CD14-positive monocyte (primary cell): ENCODE measurements around the gene SERBP1. TPM values are rescaled to one million over a fixed set of nuclear protein-coding genes. Genes with fewer than 3 reads are reported as not detected.

Source experiments
- DNase-seq, 3 donors: peaks; one replicate each; pipeline ENCODE4 v3.0.0-alpha.2; 2011 to 2022
- H2AFZ ChIP-seq: 2 replicates; pipeline ENCODE4 v1.6.0; 2012; ENCODE audit warnings: mild to moderate bottlenecking, low read depth, low read length, inconsistent platforms; ENCODE audit not compliant: insufficient read depth, poor library complexity, severe bottlenecking
- H3K27ac ChIP-seq, 2 donors: 1 replicate in 1 of 2; 2 replicates in 1 of 2; pipeline ENCODE4 v1.5.1; 2012 to 2013; ENCODE audit warnings: low read length in 2 of 2, control low read depth in 1 of 2, inconsistent platforms in 1 of 2, low read depth in 1 of 2, mild to moderate bottlenecking in 1 of 2
- H3K27me3 ChIP-seq, 2 donors: one replicate each; pipeline versions ENCODE4 v1.6.0 to v1.6.1; 2011 to 2013; ENCODE audit warnings: low read length in 2 of 2; ENCODE audit not compliant: control insufficient read depth in 2 of 2, insufficient read depth in 2 of 2
- H3K36me3 ChIP-seq, 2 donors: replicated peaks in 1 of 2; 1 replicate in 1 of 2; 2 replicates in 1 of 2; pipeline versions ENCODE4 v1.5.1 to v1.6.1; 2012 to 2013; ENCODE audit warnings: low read length in 2 of 2, control low read depth in 1 of 2, inconsistent platforms in 1 of 2, mild to moderate bottlenecking in 1 of 2; ENCODE audit not compliant: insufficient read depth in 2 of 2, control insufficient read depth in 1 of 2
- H3K4me1 ChIP-seq, 2 donors: 1 replicate in 1 of 2; 2 replicates in 1 of 2; pipeline versions ENCODE4 v1.5.1 to v1.6.1; 2012 to 2013; ENCODE audit warnings: low read length in 2 of 2, control low read depth in 1 of 2, inconsistent platforms in 1 of 2, mild to moderate bottlenecking in 1 of 2, moderate library complexity in 1 of 2; ENCODE audit not compliant: insufficient read depth in 2 of 2, control insufficient read depth in 1 of 2
- H3K4me2 ChIP-seq: replicated peaks from 2 replicates; pipeline ENCODE3; 2012; ENCODE audit warnings: low read length, moderate library complexity, mild to moderate bottlenecking; ENCODE audit not compliant: poor library complexity, severe bottlenecking; ENCODE audit errors: extremely low read depth
- H3K4me3 ChIP-seq, 3 experiments: fragments of 200-600 bp in 1 of 3; sonication (generic) in 1 of 3; replicated peaks in 1 of 3; 1 replicate in 2 of 3; 2 replicates in 1 of 3; pipeline ENCODE4 v1.5.1; 2011 to 2013; ENCODE audit warnings: low read length in 3 of 3, mild to moderate bottlenecking in 3 of 3, control low read depth in 2 of 3, low read depth in 2 of 3, inconsistent platforms in 1 of 3, moderate library complexity in 1 of 3
- H3K79me2 ChIP-seq: 2 replicates; pipeline ENCODE4 v1.6.0; 2012; ENCODE audit warnings: mild to moderate bottlenecking, control low read depth, inconsistent platforms, low read length, moderate library complexity; ENCODE audit not compliant: insufficient read depth
- H3K9ac ChIP-seq: 2 replicates; pipeline ENCODE4 v1.6.0; 2017; ENCODE audit warnings: low read length, mild to moderate bottlenecking; ENCODE audit not compliant: insufficient read depth, poor library complexity, severe bottlenecking
- H3K9me3 ChIP-seq, 2 donors: replicated peaks in 1 of 2; 1 replicate in 1 of 2; 2 replicates in 1 of 2; pipeline versions ENCODE4 v1.5.1 to v1.6.1; 2012 to 2013; ENCODE audit warnings: low read length in 2 of 2, control low read depth in 1 of 2; ENCODE audit not compliant: control insufficient read depth in 1 of 2, insufficient read depth in 1 of 2
- H4K20me1 ChIP-seq: 2 replicates; pipeline ENCODE4 v1.6.0; 2012; ENCODE audit warnings: mild to moderate bottlenecking, low read length, control low read depth, moderate library complexity; ENCODE audit not compliant: insufficient read depth
- H3K27ac Mint-ChIP-seq, 7 donors: one replicate each; pipeline ENCODE4 v1.8.0; 2020; ENCODE audit warnings: mild to moderate bottlenecking in 7 of 7, mixed read lengths in 7 of 7, moderate library complexity in 6 of 7, inconsistent platforms in 2 of 7
- H3K27me3 Mint-ChIP-seq, 3 donors: one replicate each; pipeline ENCODE4 v1.8.0; 2021 to 2022; ENCODE audit warnings: low read depth in 3 of 3, mild to moderate bottlenecking in 3 of 3, mixed read lengths in 3 of 3, moderate library complexity in 3 of 3, inconsistent platforms in 1 of 3
- H3K36me3 Mint-ChIP-seq, 2 donors: one replicate each; pipeline ENCODE4 v1.8.0; 2020; ENCODE audit warnings: mixed read lengths in 2 of 2, inconsistent platforms in 1 of 2, mild to moderate bottlenecking in 1 of 2
- H3K4me1 Mint-ChIP-seq: one replicate; pipeline ENCODE4 v1.8.0; 2020; ENCODE audit warnings: mild to moderate bottlenecking, mixed read lengths
- H3K4me3 Mint-ChIP-seq, 2 donors: one replicate each; pipeline ENCODE4 v1.8.0; 2020; ENCODE audit warnings: mild to moderate bottlenecking in 2 of 2, mixed read lengths in 2 of 2, moderate library complexity in 1 of 2
- H3K9me3 Mint-ChIP-seq, 7 donors: one replicate each; pipeline ENCODE4 v1.8.0; 2020 to 2022; ENCODE audit warnings: mixed read lengths in 7 of 7, mild to moderate bottlenecking in 6 of 7, moderate library complexity in 6 of 7, inconsistent platforms in 2 of 7
- CTCF ChIP-seq: fragments of 200-600 bp; IDR thresholded peaks from one replicate; pipeline ENCODE4 v1.8.0; 2022; ENCODE audit warnings: antibody characterized with exemption, mild to moderate bottlenecking
- WGBS: methylation state at CpG from one replicate; pipeline ENCODE4 v1.1.5; 2013; ENCODE audit warnings: missing lambda C conversion rate; ENCODE audit not compliant: insufficient coverage; 5-methylcytosine and 5-hydroxymethylcytosine counted together
- intact Hi-C, 2 donors: fragments of 100-400 bp; cut with micrococcal nuclease; formaldehyde crosslinking; loops; one replicate each; pipeline versions ENCODE4 v1.15.0 to v1.15.1; 2023
- polyA plus RNA-seq, 3 donors: library from polyadenylated mRNA; depleted of rRNA in 1 of 3; unstranded in 2 of 3; stranded (reverse) in 1 of 3; fragments of 300-500 nt in 2 of 3; fragments of >200 nt in 1 of 3; fragmentation: Illumina TruSeq in 2 of 3; gene quantifications; 1 replicate in 2 of 3; 2 replicates in 1 of 3; pipeline ENCODE4 v1.2.3, GENCODE V29; 2012 to 2021
- small RNA-seq: library from RNA; depleted of rRNA; stranded (forward); fragments of <200 nt; gene quantifications from one replicate; pipeline ENCODE3, GENCODE V24; 2012; ENCODE audit warnings: low read depth; ENCODE audit not compliant: insufficient read length

The SERBP1 gene
- polyA plus RNA-seq, 3 donors, result 38.2 to 78.8 (median 75.3) TPM

- H3K36me3 ChIP-seq, result no peaks in the 10 kb centered on the region
- DNase-seq, result no peak
Observed at GRCh38 chr1:67361641-67362040, 68.6 kb downstream of the SERBP1 start.

GRCh38 chr1:67359592-67359991 lies 70.6 kb downstream of the SERBP1 start:
- H3K9ac ChIP-seq, result no peak overlapping the region
- no peaks in the 10 kb centered on the region for H4K20me1 ChIP-seq
- H3K9me3 ChIP-seq, result no peaks in the 10 kb centered on the region
- no peak overlapping the region for H3K27ac ChIP-seq
- Mint-ChIP-seq H3K36me3 (no peaks in the 10 kb centered on the region), H3K27me3 (no peaks in the 10 kb centered on the region), H3K4me3 (no peak overlapping the region), H3K27ac (no peak overlapping the region), H3K9me3 (no peaks in the 10 kb centered on the region), H3K4me1 (no peaks in the 10 kb centered on the region)
- no peaks in the 10 kb centered on the region for H3K79me2 ChIP-seq
- TF ChIP-seq CTCF, result no peak
- no peak overlapping the region for H3K4me3 ChIP-seq
- no peaks in the 10 kb centered on the region for H3K4me1 ChIP-seq
- intact Hi-C loops, result no loop called here
- H3K4me2 ChIP-seq, result no peak overlapping the region
- H3K36me3 ChIP-seq, result no peaks in the 10 kb centered on the region
- DNase-seq, result no peak
- no CpG with 5 or more reads among the region's 1 CpG for WGBS
- no peak overlapping the region for H2AFZ ChIP-seq
- no peaks in the 10 kb centered on the region for H3K27me3 ChIP-seq

More at GRCh38 chr1:67361641-67362040, 68.6 kb downstream of the SERBP1 start:
- H3K4me1 Mint-ChIP-seq, result no peaks in the 10 kb centered on the region
- Histone ChIP-seq H3K4me1 (no peaks in the 10 kb centered on the region), H4K20me1 (no peaks in the 10 kb centered on the region), H3K79me2 (no peaks in the 10 kb centered on the region), H3K9ac (no peak overlapping the region), H3K9me3 (no peaks in the 10 kb centered on the region), H3K4me3 (no peak overlapping the region), H3K4me2 (no peak overlapping the region), H3K27ac (no peak overlapping the region), H2AFZ (no peak overlapping the region), H3K27me3 (no peaks in the 10 kb centered on the region)
- no peaks in the 10 kb centered on the region for H3K9me3 Mint-ChIP-seq
- no peaks in the 10 kb centered on the region for H3K36me3 Mint-ChIP-seq
- H3K4me3 Mint-ChIP-seq, result no peak overlapping the region
- intact Hi-C loops, result no loop called here
- TF ChIP-seq CTCF, result no peak
- no peak overlapping the region for H3K27ac Mint-ChIP-seq
- 98% methylated on average over 5 of the region's 5 CpGs for WGBS
- peaks cover 0 to 3% (median 0%) of the 10 kb centered on the region in 3 donors for H3K27me3 Mint-ChIP-seq

Small RNAs within 50 kb of the gene (small RNA-seq; reads per million reads assigned to genes)
- not detected for gene RNU6-387P

Other genes with a start within 250 kb of the SERBP1 start
- gene IL12RB2, start 122.5 kb downstream of the SERBP1 start, polyA plus RNA-seq, result not detected